K562 (cell line): ENCODE results near the gene ZC3H13. TPM values are rescaled to one million over a fixed set of nuclear protein-coding genes. Genes with fewer than 3 reads are reported as not detected.

ENCODE experiments used
- ARHGAP35 ChIP-seq: fragments of 450-650 bp; IDR thresholded peaks from 2 replicates; pipeline ENCODE4 v1.6.1; 2018; ENCODE audit not compliant: partially characterized antibody
- BACH1 ChIP-seq: fragments of 200-800 bp; sonication (Bioruptor generic); IDR thresholded peaks from 2 replicates; pipeline ENCODE4 v1.6.1; 2016; ENCODE audit warnings: missing genetic modification characterization, missing compliant biosample characterization
- CSDE1 ChIP-seq, 2 experiments: fragments of 450-650 bp; IDR thresholded peaks; 2 replicates each; pipeline ENCODE4 v1.6.1; 2016; ENCODE audit warnings: mild to moderate bottlenecking in 1 of 2
- EZH2 ChIP-seq: IDR thresholded peaks from 2 replicates; pipeline ENCODE4 v1.6.1; 2012; ENCODE audit warnings: low read depth, mild to moderate bottlenecking, inconsistent platforms, low read length, borderline replicate concordance
- HNRNPL ChIP-seq: fragments of 200-400 bp; formaldehyde crosslinking; IDR thresholded peaks from 2 replicates; pipeline ENCODE4 v1.6.1; 2017; ENCODE audit warnings: low read depth, mild to moderate bottlenecking, low read length
- KDM1A ChIP-seq, 2 experiments: fragments of 450-650 bp; IDR thresholded peaks; 2 replicates each; pipeline ENCODE4 v1.6.1; 2016; ENCODE audit warnings: mild to moderate bottlenecking in 2 of 2
- MCM2 ChIP-seq: fragments of 450-650 bp; IDR thresholded peaks from 2 replicates; pipeline ENCODE4 v1.6.1; 2017; ENCODE audit warnings: low read depth, mild to moderate bottlenecking
- PHB2 ChIP-seq: fragments of 450-650 bp; IDR thresholded peaks from 2 replicates; pipeline ENCODE4 v1.6.1; 2017; ENCODE audit warnings: low read depth
- PHF21A ChIP-seq: fragments of 450-650 bp; IDR thresholded peaks from 2 replicates; pipeline ENCODE4 v1.6.1; 2017; ENCODE audit warnings: low read depth, borderline replicate concordance
- RUNX1 ChIP-seq: sonication (generic); IDR thresholded peaks from 2 replicates; pipeline ENCODE4 v1.6.1; 2016; ENCODE audit warnings: antibody characterized with exemption, low read depth
- SREBF1 ChIP-seq: fragments of 150-350 bp; IDR thresholded peaks from 2 replicates; pipeline ENCODE4 v1.6.1; 2014; ENCODE audit warnings: antibody characterized with exemption, low read depth, low read length, borderline replicate concordance
- ZFP30 ChIP-seq: fragments of 250-450 bp; sonication (Bioruptor Pico); IDR thresholded peaks from 2 replicates; pipeline ENCODE4 v1.8.0; 2022; ENCODE audit warnings: moderate library complexity, mild to moderate bottlenecking, inconsistent platforms, borderline replicate concordance
- ZNF134 ChIP-seq: fragments of 250-450 bp; sonication (Bioruptor Pico); conservative IDR thresholded peaks from 2 replicates; pipeline ENCODE4 v1.4.0; 2020
- ZNF239 ChIP-seq: fragments of 250-450 bp; sonication (Bioruptor Pico); IDR thresholded peaks from 2 replicates; pipeline ENCODE4 v1.4.0; 2020; ENCODE audit warnings: mild to moderate bottlenecking
- ZNF316 ChIP-seq: fragments of 450-650 bp; IDR thresholded peaks from 2 replicates; pipeline ENCODE4 v1.6.1; 2016
- ZNF586 ChIP-seq: fragments of 450-650 bp; formaldehyde crosslinking; conservative IDR thresholded peaks from 2 replicates; pipeline ENCODE4 v1.4.0; 2020; ENCODE audit warnings: mild to moderate bottlenecking, moderate library complexity
- ZNF76 ChIP-seq: fragments of 250-450 bp; sonication (Bioruptor Pico); IDR thresholded peaks from 2 replicates; pipeline ENCODE4 v1.4.0; 2020; ENCODE audit warnings: mild to moderate bottlenecking, moderate library complexity, borderline replicate concordance
- polyA plus RNA-seq, 8 experiments: library from polyadenylated mRNA; depleted of rRNA in 4 of 8; stranded (reverse) in 5 of 8; unstranded in 3 of 8; fragments of >200 nt; fragmentation: Nextera tagmentation in 2 of 8; fragmentation: Illumina TruSeq in 1 of 8; extraction: Ambion mirVana in 2 of 8; extraction: Trizol in 1 of 8; gene quantifications; 2 replicates each; pipeline versions ENCODE4 v1.2.1 to v1.2.3, GENCODE V29; 2011 to 2014; ENCODE audit warnings: inconsistent platforms in 1 of 8, missing spikeins in 1 of 8
- total RNA-seq, 7 experiments: library from RNA; depleted of rRNA in 6 of 7; stranded (reverse); fragments of >200 nt in 6 of 7; fragmentation: Illumina TruSeq in 2 of 7; extraction: Trizol in 2 of 7; gene quantifications; 2 replicates each; pipeline versions ENCODE4 v1.2.1 to v1.2.3, GENCODE V29; 2011 to 2021; ENCODE audit warnings: low replicate concordance in 1 of 7
- TF ChIP-seq, protein P1 (sequence below): fragments of 250-450 bp; sonication (Bioruptor Pico); IDR thresholded peaks from 2 replicates; pipeline ENCODE4 v1.5.0; 2022; ENCODE audit warnings: mild to moderate bottlenecking
- TF ChIP-seq, protein P2 (sequence below): fragments of 250-450 bp; sonication (Bioruptor Pico); IDR thresholded peaks from 2 replicates; pipeline ENCODE4 v1.4.0; 2020
- TF ChIP-seq, protein P3 (sequence below): sonication (generic); formaldehyde crosslinking; IDR thresholded peaks from 2 replicates; pipeline ENCODE4 v1.8.1; 2023; ENCODE audit warnings: mild to moderate bottlenecking, missing genetic modification reagents
- TF ChIP-seq, protein P4 (sequence below): fragments of 450-650 bp; formaldehyde crosslinking; IDR thresholded peaks from 2 replicates; pipeline ENCODE4 v1.4.0; 2020; ENCODE audit warnings: mild to moderate bottlenecking, moderate library complexity
- TF ChIP-seq, protein P5 (sequence below): sonication (generic); formaldehyde crosslinking; IDR thresholded peaks from 2 replicates; pipeline ENCODE4 v1.8.0; 2022; ENCODE audit warnings: mild to moderate bottlenecking, low read depth, missing genetic modification reagents

Gene ZC3H13
- total and polyA plus RNA-seq, 9 of the 15 experiments (the other 6 are each of a cell fraction or from before 2014, with no cell fraction given) = 4.9 to 27.6 (median 12.1) TPM

DNA sequence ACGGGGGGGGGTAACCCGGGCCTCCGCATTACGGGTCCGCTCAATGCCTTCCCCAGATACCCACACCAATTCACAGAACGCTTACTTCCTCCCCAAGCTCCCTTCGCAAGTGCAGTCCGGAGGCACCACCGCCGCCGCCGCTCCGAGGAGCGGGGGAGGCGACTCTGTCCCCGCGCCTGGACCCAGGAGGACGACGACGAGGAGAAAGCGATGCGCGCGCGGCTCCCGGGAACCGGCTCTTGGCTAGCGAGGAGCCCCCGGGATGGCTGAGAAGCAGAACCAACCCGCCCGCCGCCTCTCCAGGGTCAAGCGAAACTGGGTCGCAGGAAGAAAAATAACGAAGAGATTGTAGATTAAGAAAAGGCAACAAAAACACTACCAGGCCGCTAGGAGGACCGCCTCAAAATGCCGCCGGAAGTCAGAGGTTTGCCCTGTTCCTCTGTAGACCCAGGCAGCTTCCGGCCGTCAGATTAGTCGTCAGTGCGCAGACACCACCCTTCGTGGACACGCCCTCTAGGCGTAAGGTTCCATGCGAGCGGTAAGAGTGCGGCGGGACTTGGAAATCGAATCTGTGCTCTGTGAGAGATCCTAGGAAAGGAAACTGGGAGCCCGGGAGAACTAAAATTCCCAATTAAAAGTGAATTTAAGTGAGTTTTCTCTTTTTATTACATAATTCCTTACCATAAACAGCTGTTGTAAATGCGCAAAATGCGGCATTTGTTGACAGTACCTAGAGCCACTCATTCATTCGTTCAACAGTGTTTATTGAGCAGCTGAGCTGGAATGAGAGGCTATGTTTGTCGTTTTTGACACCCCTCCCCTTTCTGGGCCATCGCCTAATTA is at the start of gene ZC3H13 (continued):
- TF ChIP-seq, protein P1, sequence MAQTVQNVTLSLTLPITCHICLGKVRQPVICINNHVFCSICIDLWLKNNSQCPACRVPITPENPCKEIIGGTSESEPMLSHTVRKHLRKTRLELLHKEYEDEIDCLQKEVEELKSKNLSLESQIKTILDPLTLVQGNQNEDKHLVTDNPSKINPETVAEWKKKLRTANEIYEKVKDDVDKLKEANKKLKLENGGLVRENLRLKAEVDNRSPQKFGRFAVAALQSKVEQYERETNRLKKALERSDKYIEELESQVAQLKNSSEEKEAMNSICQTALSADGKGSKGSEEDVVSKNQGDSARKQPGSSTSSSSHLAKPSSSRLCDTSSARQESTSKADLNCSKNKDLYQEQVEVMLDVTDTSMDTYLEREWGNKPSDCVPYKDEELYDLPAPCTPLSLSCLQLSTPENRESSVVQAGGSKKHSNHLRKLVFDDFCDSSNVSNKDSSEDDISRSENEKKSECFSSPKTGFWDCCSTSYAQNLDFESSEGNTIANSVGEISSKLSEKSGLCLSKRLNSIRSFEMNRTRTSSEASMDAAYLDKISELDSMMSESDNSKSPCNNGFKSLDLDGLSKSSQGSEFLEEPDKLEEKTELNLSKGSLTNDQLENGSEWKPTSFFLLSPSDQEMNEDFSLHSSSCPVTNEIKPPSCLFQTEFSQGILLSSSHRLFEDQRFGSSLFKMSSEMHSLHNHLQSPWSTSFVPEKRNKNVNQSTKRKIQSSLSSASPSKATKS = no peak
- TF ChIP-seq ZNF134 (CRISPR knock-in tag) = no peak
- TF ChIP-seq, protein P2, sequence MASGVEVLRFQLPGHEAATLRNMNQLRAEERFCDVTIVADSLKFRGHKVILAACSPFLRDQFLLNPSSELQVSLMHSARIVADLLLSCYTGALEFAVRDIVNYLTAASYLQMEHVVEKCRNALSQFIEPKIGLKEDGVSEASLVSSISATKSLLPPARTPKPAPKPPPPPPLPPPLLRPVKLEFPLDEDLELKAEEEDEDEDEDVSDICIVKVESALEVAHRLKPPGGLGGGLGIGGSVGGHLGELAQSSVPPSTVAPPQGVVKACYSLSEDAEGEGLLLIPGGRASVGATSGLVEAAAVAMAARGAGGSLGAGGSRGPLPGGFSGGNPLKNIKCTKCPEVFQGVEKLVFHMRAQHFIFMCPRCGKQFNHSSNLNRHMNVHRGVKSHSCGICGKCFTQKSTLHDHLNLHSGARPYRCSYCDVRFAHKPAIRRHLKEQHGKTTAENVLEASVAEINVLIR (CRISPR knock-in tag) = peak; percentile 89
- TF ChIP-seq PHB2 = no peak
- no peak for TF ChIP-seq RUNX1
- TF ChIP-seq PHF21A = no peak
- TF ChIP-seq ZNF316 = no peak
- TF ChIP-seq, protein P3, sequence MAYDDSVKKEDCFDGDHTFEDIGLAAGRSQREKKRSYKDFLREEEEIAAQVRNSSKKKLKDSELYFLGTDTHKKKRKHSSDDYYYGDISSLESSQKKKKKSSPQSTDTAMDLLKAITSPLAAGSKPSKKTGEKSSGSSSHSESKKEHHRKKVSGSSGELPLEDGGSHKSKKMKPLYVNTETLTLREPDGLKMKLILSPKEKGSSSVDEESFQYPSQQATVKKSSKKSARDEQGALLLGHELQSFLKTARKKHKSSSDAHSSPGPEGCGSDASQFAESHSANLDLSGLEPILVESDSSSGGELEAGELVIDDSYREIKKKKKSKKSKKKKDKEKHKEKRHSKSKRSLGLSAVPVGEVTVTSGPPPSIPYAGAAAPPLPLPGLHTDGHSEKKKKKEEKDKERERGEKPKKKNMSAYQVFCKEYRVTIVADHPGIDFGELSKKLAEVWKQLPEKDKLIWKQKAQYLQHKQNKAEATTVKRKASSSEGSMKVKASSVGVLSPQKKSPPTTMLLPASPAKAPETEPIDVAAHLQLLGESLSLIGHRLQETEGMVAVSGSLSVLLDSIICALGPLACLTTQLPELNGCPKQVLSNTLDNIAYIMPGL (CRISPR knock-in tag) = peak; percentile 53; the same call in 1 of the 2 replicates
- TF ChIP-seq, protein P4, sequence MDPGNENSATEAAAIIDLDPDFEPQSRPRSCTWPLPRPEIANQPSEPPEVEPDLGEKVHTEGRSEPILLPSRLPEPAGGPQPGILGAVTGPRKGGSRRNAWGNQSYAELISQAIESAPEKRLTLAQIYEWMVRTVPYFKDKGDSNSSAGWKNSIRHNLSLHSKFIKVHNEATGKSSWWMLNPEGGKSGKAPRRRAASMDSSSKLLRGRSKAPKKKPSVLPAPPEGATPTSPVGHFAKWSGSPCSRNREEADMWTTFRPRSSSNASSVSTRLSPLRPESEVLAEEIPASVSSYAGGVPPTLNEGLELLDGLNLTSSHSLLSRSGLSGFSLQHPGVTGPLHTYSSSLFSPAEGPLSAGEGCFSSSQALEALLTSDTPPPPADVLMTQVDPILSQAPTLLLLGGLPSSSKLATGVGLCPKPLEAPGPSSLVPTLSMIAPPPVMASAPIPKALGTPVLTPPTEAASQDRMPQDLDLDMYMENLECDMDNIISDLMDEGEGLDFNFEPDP (CRISPR knock-in tag) = no peak
- no peak for TF ChIP-seq MCM2
- TF ChIP-seq BACH1 (tag) = no peak
- TF ChIP-seq SREBF1 = no peak
- no peak for TF ChIP-seq ZNF239 (CRISPR knock-in tag)
- TF ChIP-seq ZNF586 = no peak
- TF ChIP-seq KDM1A (IDR thresholded peaks at IDR 0.05) = peak in 1 of 2 experiments; percentile 27; a peak in 1 of 4 replicates
- no peak for TF ChIP-seq ZNF76
- no peak for TF ChIP-seq ARHGAP35
- TF ChIP-seq CSDE1 (IDR thresholded peaks at IDR 0.05) = peak in 1 of 2 experiments; percentile 30; a peak in 1 of 4 replicates
- no peak for TF ChIP-seq EZH2
- no peak for TF ChIP-seq HNRNPL
- TF ChIP-seq ZFP30 (CRISPR knock-in tag) = no peak
- TF ChIP-seq, protein P5, sequence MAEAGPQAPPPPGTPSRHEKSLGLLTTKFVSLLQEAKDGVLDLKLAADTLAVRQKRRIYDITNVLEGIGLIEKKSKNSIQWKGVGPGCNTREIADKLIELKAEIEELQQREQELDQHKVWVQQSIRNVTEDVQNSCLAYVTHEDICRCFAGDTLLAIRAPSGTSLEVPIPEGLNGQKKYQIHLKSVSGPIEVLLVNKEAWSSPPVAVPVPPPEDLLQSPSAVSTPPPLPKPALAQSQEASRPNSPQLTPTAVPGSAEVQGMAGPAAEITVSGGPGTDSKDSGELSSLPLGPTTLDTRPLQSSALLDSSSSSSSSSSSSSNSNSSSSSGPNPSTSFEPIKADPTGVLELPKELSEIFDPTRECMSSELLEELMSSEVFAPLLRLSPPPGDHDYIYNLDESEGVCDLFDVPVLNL = no peak
